ENCODE data around the gene NEUROD6. TPM values are rescaled to one million over a fixed set of nuclear protein-coding genes. Genes with fewer than 3 reads are reported as not detected.

The NEUROD6 gene
- total RNA-seq, 1 experiment from 2014 or later: not detected

GRCh38 chr7:31370609-31371008, 30.1 kb upstream of the NEUROD6 start:
- ATAC-seq: no peak
- CTCF ChIA-PET: no interaction called here
- H3K4me3 ChIP-seq (ENCODE audit: low read depth in 2 of 2, low read length in 2 of 2): no peak overlapping the region

GRCh38 chr7:31368620-31369019, 28.1 kb upstream of the NEUROD6 start:
- POLR2A ChIA-PET: no interaction called here
- no peak for TF ChIP-seq POLR2AphosphoS5 (IDR thresholded peaks at IDR 0.05; ENCODE audit: low read depth, low read length)
- TF ChIP-seq CTCF (IDR thresholded peaks at IDR 0.05): no peak
- no peak for TF ChIP-seq REST (IDR thresholded peaks at IDR 0.05; ENCODE audit: insufficient read depth in 1 of 2, low read depth in 2 of 2, low read length in 1 of 2)
- no peak for TF ChIP-seq TCF7L2 (IDR thresholded peaks at IDR 0.05; ENCODE audit: low read depth, low read length)
- TF ChIP-seq SIN3A (IDR thresholded peaks at IDR 0.05; ENCODE audit: borderline replicate concordance, insufficient read depth, low read depth, low read length): no peak
- in situ Hi-C loops (cut with HindIII; ENCODE audit: low pct_unique_long_range_greater_than_20kb, low sequenced_read_pairs): no loop called here

More at GRCh38 chr7:31370609-31371008, 30.1 kb upstream of the NEUROD6 start:
- peaks cover 16% of the 10 kb centered on the region for H3K27me3 ChIP-seq (ENCODE audit: control insufficient read depth, insufficient read depth, low read length)
- DNase-seq (ENCODE audit: low read depth, low spot score): no peak
- H3K4me1 ChIP-seq (ENCODE audit: control insufficient read depth, insufficient read depth, low read length): no peaks in the 10 kb centered on the region
- POLR2A ChIA-PET: no interaction called here
- BruUV-seq (replicated peaks): no TSS peak
- no peaks in the 10 kb centered on the region for H3K9me3 ChIP-seq (ENCODE audit: control insufficient read depth, insufficient read depth, low read depth, low read length)
- H3K36me3 ChIP-seq (ENCODE audit: control insufficient read depth, insufficient read depth, low read length): no peaks in the 10 kb centered on the region
- intact Hi-C loops (cut with micrococcal nuclease; ENCODE audit: unreplicated experiment) (loop anchor here (5.0 kb wide), 1 partner anchor 117 kb away; no protein-coding TSS in a partner anchor), in situ Hi-C loops (cut with HindIII; ENCODE audit: low pct_unique_long_range_greater_than_20kb, low sequenced_read_pairs) (no loop called here)
- TF ChIP-seq SIN3A (IDR thresholded peaks at IDR 0.05; ENCODE audit: borderline replicate concordance, insufficient read depth, low read depth, low read length): no peak
- no peak for TF ChIP-seq POLR2AphosphoS5 (IDR thresholded peaks at IDR 0.05; ENCODE audit: low read depth, low read length)
- no peak for TF ChIP-seq REST (IDR thresholded peaks at IDR 0.05; ENCODE audit: insufficient read depth in 1 of 2, low read depth in 2 of 2, low read length in 1 of 2)
- no peak for TF ChIP-seq TCF7L2 (IDR thresholded peaks at IDR 0.05; ENCODE audit: low read depth, low read length)
- TF ChIP-seq CTCF (IDR thresholded peaks at IDR 0.05): no peak
- no peak overlapping the region for H3K27ac ChIP-seq (ENCODE audit: low read length)

More at GRCh38 chr7:31368620-31369019, 28.1 kb upstream of the NEUROD6 start:
- Histone ChIP-seq H3K36me3 (ENCODE audit: control insufficient read depth, insufficient read depth, low read length) (no peaks in the 10 kb centered on the region), H3K4me3 (ENCODE audit: low read depth in 2 of 2, low read length in 2 of 2) (no peak overlapping the region), H3K4me1 (ENCODE audit: control insufficient read depth, insufficient read depth, low read length) (no peaks in the 10 kb centered on the region), H3K9me3 (ENCODE audit: control insufficient read depth, insufficient read depth, low read depth, low read length) (no peaks in the 10 kb centered on the region), H3K27ac (ENCODE audit: low read length) (no peak overlapping the region), H3K27me3 (ENCODE audit: control insufficient read depth, insufficient read depth, low read length) (peaks cover 16% of the 10 kb centered on the region)
- no TSS peak for BruUV-seq (replicated peaks)
- CTCF ChIA-PET: no interaction called here
- no peak for DNase-seq (ENCODE audit: low read depth, low spot score)
- ATAC-seq: no peak
- intact Hi-C loops (cut with micrococcal nuclease; ENCODE audit: unreplicated experiment): no loop called here

Data from Panc1 (cell line).